ENCODE results near the gene KLF2. TPM values are rescaled to one million over a fixed set of nuclear protein-coding genes. Genes with fewer than 3 reads are reported as not detected.

KLF2 gene
- total RNA-seq, 1 donor from 2014 or later: 65.2 TPM

DNA sequence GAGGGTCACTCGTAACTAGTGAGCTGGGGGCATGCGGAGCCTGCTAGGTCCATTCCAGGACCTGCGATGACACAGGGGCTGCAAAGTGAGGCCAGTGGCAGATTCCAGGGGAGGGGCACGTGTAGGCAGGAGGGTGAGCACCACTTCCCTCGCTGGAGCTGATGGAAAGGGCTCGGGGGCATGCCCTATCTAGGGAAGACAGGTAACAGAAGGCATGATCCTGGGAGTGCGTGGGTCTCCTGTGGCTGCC is 51.2 kb downstream of the KLF2 start:
- TF ChIP-seq, protein P1, sequence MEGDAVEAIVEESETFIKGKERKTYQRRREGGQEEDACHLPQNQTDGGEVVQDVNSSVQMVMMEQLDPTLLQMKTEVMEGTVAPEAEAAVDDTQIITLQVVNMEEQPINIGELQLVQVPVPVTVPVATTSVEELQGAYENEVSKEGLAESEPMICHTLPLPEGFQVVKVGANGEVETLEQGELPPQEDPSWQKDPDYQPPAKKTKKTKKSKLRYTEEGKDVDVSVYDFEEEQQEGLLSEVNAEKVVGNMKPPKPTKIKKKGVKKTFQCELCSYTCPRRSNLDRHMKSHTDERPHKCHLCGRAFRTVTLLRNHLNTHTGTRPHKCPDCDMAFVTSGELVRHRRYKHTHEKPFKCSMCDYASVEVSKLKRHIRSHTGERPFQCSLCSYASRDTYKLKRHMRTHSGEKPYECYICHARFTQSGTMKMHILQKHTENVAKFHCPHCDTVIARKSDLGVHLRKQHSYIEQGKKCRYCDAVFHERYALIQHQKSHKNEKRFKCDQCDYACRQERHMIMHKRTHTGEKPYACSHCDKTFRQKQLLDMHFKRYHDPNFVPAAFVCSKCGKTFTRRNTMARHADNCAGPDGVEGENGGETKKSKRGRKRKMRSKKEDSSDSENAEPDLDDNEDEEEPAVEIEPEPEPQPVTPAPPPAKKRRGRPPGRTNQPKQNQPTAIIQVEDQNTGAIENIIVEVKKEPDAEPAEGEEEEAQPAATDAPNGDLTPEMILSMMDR (IDR thresholded peaks at IDR 0.05; ENCODE audit: borderline replicate concordance): no peak
- Histone ChIP-seq H3K27ac (replicated peaks) (no peak overlapping the region), H3K4me1 (peaks cover 57% of the 10 kb centered on the region), H3K27me3 (ENCODE audit: low read depth) (no peaks in the 10 kb centered on the region), H3K9me3 (replicated peaks) (no peaks in the 10 kb centered on the region), H3K36me3 (peaks cover 47% of the 10 kb centered on the region), H3K4me3 (no peak overlapping the region)
- intact Hi-C loops (cut with micrococcal nuclease): no loop called here
- DNase-seq: no peak

DNA sequence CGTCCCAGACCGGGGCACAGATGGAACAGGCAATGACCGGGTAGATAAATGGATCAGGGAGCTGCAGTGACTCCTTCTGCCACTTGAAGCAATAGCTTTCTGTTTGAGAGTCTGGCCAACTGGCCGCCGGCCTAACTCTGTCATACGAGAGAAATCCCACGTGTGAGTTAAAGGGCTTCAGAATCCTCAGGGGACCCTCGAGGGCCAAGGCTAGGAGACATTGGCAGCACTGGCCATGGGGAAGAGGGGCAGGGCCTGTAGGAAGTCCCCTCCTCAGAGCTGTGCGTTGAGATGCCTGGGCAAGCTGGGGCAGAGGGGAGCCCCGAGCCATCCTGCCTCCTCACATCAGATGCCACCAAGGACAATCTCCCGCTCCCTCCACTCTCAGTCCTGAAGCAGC is 51.6 kb downstream of the KLF2 start:
- Histone ChIP-seq H3K9me3 (replicated peaks) (no peaks in the 10 kb centered on the region), H3K36me3 (peaks cover 46% of the 10 kb centered on the region), H3K4me1 (peaks cover 57% of the 10 kb centered on the region), H3K4me3 (no peak overlapping the region), H3K27ac (replicated peaks) (peak overlapping the region; percentile 11), H3K27me3 (ENCODE audit: low read depth) (no peaks in the 10 kb centered on the region)
- TF ChIP-seq, protein P1 (IDR thresholded peaks at IDR 0.05; ENCODE audit: borderline replicate concordance): no peak
- DNase-seq: no peak
- intact Hi-C loops (cut with micrococcal nuclease): no loop called here

DNA sequence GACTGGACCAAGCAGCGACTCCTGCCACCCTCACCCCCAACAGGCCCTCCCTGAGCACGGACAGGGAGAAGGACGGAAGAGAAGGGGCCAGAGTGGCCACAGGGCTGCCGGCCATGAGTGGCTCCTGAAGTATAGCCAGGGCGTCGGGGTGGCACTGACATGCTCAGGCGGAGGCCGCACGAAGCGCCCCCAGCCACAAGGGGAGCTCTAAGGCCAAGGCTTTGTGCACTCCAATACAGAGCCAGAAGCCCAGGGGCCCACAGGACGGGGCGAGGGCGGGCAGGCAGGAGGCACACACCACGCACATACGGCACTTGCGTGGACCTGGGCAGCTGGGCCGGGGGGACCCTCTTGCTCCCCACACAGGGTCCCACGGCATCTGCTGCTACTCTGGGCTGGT is 52.0 kb downstream of the KLF2 start:
- no peak overlapping the region for H3K4me3 ChIP-seq
- no peaks in the 10 kb centered on the region for H3K9me3 ChIP-seq (replicated peaks)
- peaks cover 57% of the 10 kb centered on the region for H3K4me1 ChIP-seq
- intact Hi-C loops (cut with micrococcal nuclease): no loop called here
- peaks cover 46% of the 10 kb centered on the region for H3K36me3 ChIP-seq
- no peaks in the 10 kb centered on the region for H3K27me3 ChIP-seq (ENCODE audit: low read depth)
- TF ChIP-seq, protein P1 (IDR thresholded peaks at IDR 0.05; ENCODE audit: borderline replicate concordance): peak; percentile 25
- DNase-seq: no peak
- H3K27ac ChIP-seq (replicated peaks): peak overlapping the region; percentile 11

DNA sequence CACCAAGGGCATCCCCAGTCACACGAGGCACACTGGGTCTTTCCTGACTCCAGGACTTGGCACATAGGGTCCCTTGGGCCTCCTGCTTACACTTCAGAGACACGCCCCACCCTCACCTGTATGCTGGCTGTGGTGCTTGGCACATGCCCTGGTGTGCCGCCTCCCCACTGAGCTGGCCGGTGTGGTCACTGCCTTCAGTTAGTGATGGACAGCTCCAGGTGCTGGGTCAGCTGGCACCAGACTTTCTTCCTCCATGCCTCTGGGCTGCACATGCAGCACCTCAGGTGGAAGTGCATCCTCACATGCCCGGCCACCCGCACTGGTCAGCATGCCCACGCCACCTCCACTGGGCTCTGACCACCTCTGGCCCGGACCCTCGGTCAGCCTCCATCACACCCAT is 52.9 kb downstream of the KLF2 start:
- Histone ChIP-seq H3K36me3 (peaks cover 43% of the 10 kb centered on the region), H3K4me1 (peaks cover 57% of the 10 kb centered on the region)
- TF ChIP-seq, protein P1 (IDR thresholded peaks at IDR 0.05; ENCODE audit: borderline replicate concordance): no peak

More for the DNA sequence above, 52.9 kb downstream of the KLF2 start:
- no peak overlapping the region for H3K4me3 ChIP-seq
- H3K27me3 ChIP-seq (ENCODE audit: low read depth): no peaks in the 10 kb centered on the region
- H3K9me3 ChIP-seq (replicated peaks): no peaks in the 10 kb centered on the region
- intact Hi-C loops (cut with micrococcal nuclease): no loop called here
- DNase-seq: no peak
- H3K27ac ChIP-seq (replicated peaks): no peak overlapping the region

Other genes starting within 250 kb of the KLF2 start
- 69.6 TPM for gene TPM4, start 248.3 kb upstream of the KLF2 start, total RNA-seq
- 17.7 TPM for gene RAB8A, start 212.9 kb upstream of the KLF2 start, total RNA-seq
- 0.16 TPM for gene HSH2D, start 181.1 kb upstream of the KLF2 start, total RNA-seq
- gene CIB3, start 151.3 kb upstream of the KLF2 start, total RNA-seq: not detected
- 34.3 TPM for gene FAM32A, start 139.4 kb upstream of the KLF2 start, total RNA-seq
- gene AP1M1, start 126.9 kb upstream of the KLF2 start, total RNA-seq: 38.5 TPM
- 68.1 TPM for gene EPS15L1, start 147.1 kb downstream of the KLF2 start, total RNA-seq
- gene CALR3, start 171.3 kb downstream of the KLF2 start, total RNA-seq: not detected
- 2.9 TPM for gene C19orf44, start 171.6 kb downstream of the KLF2 start, total RNA-seq
- 19.3 TPM for gene CHERP, start 217.6 kb downstream of the KLF2 start, total RNA-seq
- gene SLC35E1, start 247.6 kb downstream of the KLF2 start, total RNA-seq: 26.8 TPM